SU-DHL-6 (cell line): Measurements from ENCODE around the gene PPP1R2.
A peak's percentile ranks its signal among the peaks of the same experiment; 100 is the strongest.

Source experiments
- H2AFZ ChIP-seq: fragments of 200-600 bp; sonication (generic); 2 replicates; pipeline ENCODE4 v1.6.1; 2014; ENCODE audit warnings: low read depth, mild to moderate bottlenecking, moderate library complexity, mixed read lengths, antibody characterized with exemption, low read length; ENCODE audit not compliant: severe bottlenecking
- H3F3A ChIP-seq: fragments of 200-600 bp; shearing (Covaris generic); 2 replicates; pipeline ENCODE4 v1.6.0; 2016; ENCODE audit warnings: antibody characterized with exemption, mild to moderate bottlenecking; ENCODE audit not compliant: insufficient read depth
- H3K27ac ChIP-seq: fragments of 200-600 bp; sonication (generic); 2 replicates; pipeline ENCODE4 v1.5.1; 2016; ENCODE audit warnings: low read depth, mild to moderate bottlenecking, low read length, moderate library complexity, mixed read lengths
- H3K27me3 ChIP-seq: fragments of 200-600 bp; sonication (generic), shearing (Covaris generic); 2 replicates; pipeline ENCODE4 v1.6.0; 2014; ENCODE audit warnings: mild to moderate bottlenecking, low read length
- H3K36me3 ChIP-seq: fragments of 200-600 bp; sonication (generic); 2 replicates; pipeline ENCODE4 v1.6.1; 2014; ENCODE audit warnings: mild to moderate bottlenecking, low read length, mixed read lengths
- H3K4me2 ChIP-seq: fragments of 300-600, 200-600 bp; shearing (Covaris generic), sonication (generic); 2 replicates; pipeline ENCODE4 v1.6.0; 2014; ENCODE audit warnings: low read length, low read depth, mild to moderate bottlenecking; ENCODE audit not compliant: poor library complexity, severe bottlenecking
- H3K4me3 ChIP-seq: fragments of 200-600 bp; sonication (generic); 2 replicates; pipeline ENCODE4 v1.5.1; 2014; ENCODE audit warnings: antibody characterized with exemption, low read length, mild to moderate bottlenecking, mixed read lengths; ENCODE audit not compliant: insufficient read depth, poor library complexity, severe bottlenecking
- H3K79me2 ChIP-seq: fragments of 200-600 bp; sonication (generic); 2 replicates; pipeline ENCODE4 v1.6.1; 2014; ENCODE audit warnings: mild to moderate bottlenecking, low read length, moderate library complexity; ENCODE audit not compliant: insufficient read depth
- H3K9ac ChIP-seq: fragments of 200-600 bp; sonication (generic); 2 replicates; pipeline ENCODE4 v1.7.0; 2014; ENCODE audit warnings: mild to moderate bottlenecking, low read length
- H3K9me2 ChIP-seq: fragments of 200-600 bp; sonication (generic); replicated peaks from 2 replicates; pipeline ENCODE4 v1.6.1; 2014; ENCODE audit warnings: low read length; ENCODE audit not compliant: insufficient read depth
- H3K9me3 ChIP-seq: fragments of 200-600 bp; sonication (generic); 2 replicates; pipeline ENCODE4 v1.6.1; 2014; ENCODE audit warnings: low read length, mixed read lengths; ENCODE audit not compliant: insufficient read depth
- H4K20me1 ChIP-seq: fragments of 200-600 bp; sonication (generic); 2 replicates; pipeline ENCODE4 v1.6.1; 2014; ENCODE audit warnings: low read depth, mild to moderate bottlenecking, antibody characterized with exemption, low read length, moderate library complexity, mixed read lengths
- CTCF ChIP-seq: fragments of 200-600 bp; sonication (generic); IDR thresholded peaks from one replicate; pipeline ENCODE4 v1.5.1; 2017; ENCODE audit warnings: antibody characterized with exemption, mild to moderate bottlenecking, low read length, moderate library complexity; ENCODE audit not compliant: insufficient read depth, poor library complexity, severe bottlenecking
- EZH2phosphoT487 ChIP-seq: fragments of 200-600 bp; sonication (generic), shearing (Covaris generic); conservative IDR thresholded peaks from 2 replicates; pipeline ENCODE4 v1.6.1; 2018; ENCODE audit warnings: mild to moderate bottlenecking, antibody characterized with exemption, low read length, moderate library complexity, mixed read lengths

The PPP1R2 gene

GRCh38 chr3:195526492-195526891, 16.6 kb downstream of the PPP1R2 start:
- Histone ChIP-seq H3K36me3 (peaks cover 4% of the 10 kb centered on the region; the same call in 1 of the 2 replicates), H3K9ac (no peak overlapping the region), H3K9me2 (no peaks in the 10 kb centered on the region), H3F3A (peaks cover 14% of the 10 kb centered on the region; the same call in 1 of the 2 replicates), H3K4me2 (no peak overlapping the region), H4K20me1 (no peaks in the 10 kb centered on the region), H2AFZ (no peak overlapping the region), H3K4me3 (no peak overlapping the region), H3K79me2 (peaks cover 24% of the 10 kb centered on the region; the same call in 1 of the 2 replicates), H3K27ac (no peak overlapping the region), H3K9me3 (no peaks in the 10 kb centered on the region), H3K27me3 (no peaks in the 10 kb centered on the region)
- TF ChIP-seq CTCF, result no peak
- TF ChIP-seq EZH2phosphoT487, result no peak

- no peak overlapping the region for H3K4me3 ChIP-seq
- H4K20me1 ChIP-seq, result no peaks in the 10 kb centered on the region
- no peak overlapping the region for H3K4me2 ChIP-seq
- no peaks in the 10 kb centered on the region for H3K9me3 ChIP-seq
- H3K36me3 ChIP-seq, result peaks cover 4% of the 10 kb centered on the region; the same call in 1 of the 2 replicates
- no peaks in the 10 kb centered on the region for H3K27me3 ChIP-seq
- H3K79me2 ChIP-seq, result peaks cover 5% of the 10 kb centered on the region; the same call in 1 of the 2 replicates
- no peak overlapping the region for H2AFZ ChIP-seq
- H3K9ac ChIP-seq, result no peak overlapping the region
- TF ChIP-seq CTCF, result no peak
- TF ChIP-seq EZH2phosphoT487, result no peak
- H3F3A ChIP-seq, result peaks cover 14% of the 10 kb centered on the region; the same call in 1 of the 2 replicates
- H3K9me2 ChIP-seq, result no peaks in the 10 kb centered on the region
- H3K27ac ChIP-seq, result no peak overlapping the region
Observed at GRCh38 chr3:195524171-195524896, 18.8 kb downstream of the PPP1R2 start.

GRCh38 chr3:195522254-195523023, 20.7 kb downstream of the PPP1R2 start:
- H3K36me3 ChIP-seq, result peaks cover 2% of the 10 kb centered on the region; the same call in 1 of the 2 replicates
- H3K4me3 ChIP-seq, result no peak overlapping the region
- no peaks in the 10 kb centered on the region for H3K9me2 ChIP-seq
- H3K9ac ChIP-seq, result no peak overlapping the region
- peak; percentile 51 for TF ChIP-seq CTCF
- no peak for TF ChIP-seq EZH2phosphoT487
- H3K4me2 ChIP-seq, result peak overlapping the region; percentile 39
- H4K20me1 ChIP-seq, result no peaks in the 10 kb centered on the region
- H3K79me2 ChIP-seq, result peaks cover 4% of the 10 kb centered on the region; the same call in 1 of the 2 replicates
- no peaks in the 10 kb centered on the region for H3K27me3 ChIP-seq
- H3K9me3 ChIP-seq, result no peaks in the 10 kb centered on the region
- H3K27ac ChIP-seq, result peak overlapping the region; percentile 4; the same call in 1 of the 2 replicates
- peaks cover 14% of the 10 kb centered on the region; the same call in 1 of the 2 replicates for H3F3A ChIP-seq
- H2AFZ ChIP-seq, result no peak overlapping the region
